HFFc6 (cell line): ENCODE data around the gene SCGB1C2. TPM values are rescaled to one million over a fixed set of nuclear protein-coding genes. Genes with fewer than 3 reads are reported as not detected.
"Not testable (repeated sequence)": the region's sequence is repeated elsewhere in the genome, so short reads cannot be mapped to it uniquely, and the experiment has no call there.

ENCODE experiments used
- DNase-seq: peaks from one replicate; pipeline ENCODE4 v3.0.0-alpha.2; 2018
- H3K27ac Mint-ChIP-seq: 2 replicates; pipeline ENCODE4 v1.8.0; 2020; ENCODE audit warnings: mild to moderate bottlenecking, mixed read lengths
- H3K27me3 Mint-ChIP-seq: 2 replicates; pipeline ENCODE4 v1.8.0; 2021; ENCODE audit warnings: mild to moderate bottlenecking, moderate library complexity, mixed read lengths; ENCODE audit not compliant: insufficient read depth
- H3K36me3 Mint-ChIP-seq: 2 replicates; pipeline ENCODE4 v1.8.0; 2021; ENCODE audit warnings: low read depth, mixed read lengths
- H3K4me1 Mint-ChIP-seq: 2 replicates; pipeline ENCODE4 v1.8.0; 2020; ENCODE audit warnings: low read depth, mixed read lengths
- H3K4me3 Mint-ChIP-seq: 2 replicates; pipeline ENCODE4 v1.8.0; 2020; ENCODE audit warnings: mild to moderate bottlenecking, moderate library complexity, mixed read lengths
- H3K9me3 Mint-ChIP-seq: 2 replicates; pipeline ENCODE4 v1.8.0; 2020; ENCODE audit warnings: mild to moderate bottlenecking, mixed read lengths
- total RNA-seq, 6 experiments: library from RNA; stranded (reverse); fragmentation: NEBNext Ultra II Directional; extraction: Animal tissue kit (Norgen Biotek cat#: 25700); gene quantifications; 2 replicates in 1 of 6; 3 replicates in 5 of 6; pipeline ENCODE4 v1.2.3, GENCODE V29; 2021
- TF ChIP-seq, protein P1 (sequence below): fragments of 200-600 bp; sonication (generic); IDR thresholded peaks from 2 replicates; pipeline ENCODE4 v1.5.0; 2021; ENCODE audit warnings: antibody characterized with exemption, mild to moderate bottlenecking

SCGB1C2 gene
- total RNA-seq, 6 experiments from 2014 or later, result not detected

DNA sequence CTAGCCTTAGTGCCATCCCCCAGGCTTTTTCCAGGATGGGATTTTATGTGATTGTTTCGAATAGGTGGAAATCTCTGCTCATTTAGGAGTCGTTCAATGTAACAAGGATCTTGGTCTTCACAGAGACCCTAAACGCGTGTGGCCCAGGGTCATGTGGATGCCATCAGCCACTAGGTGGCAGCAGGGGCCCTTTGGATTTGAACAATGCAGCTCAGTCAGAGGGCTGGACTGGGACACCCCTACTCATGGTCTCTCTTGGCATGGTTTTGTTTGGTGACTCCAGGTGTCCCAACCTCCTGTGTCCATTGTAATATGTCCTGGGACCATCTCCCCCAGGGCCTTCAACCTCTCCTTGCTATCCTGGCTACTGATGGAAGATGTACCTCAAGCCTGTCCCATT is 838 bp upstream of the SCGB1C2 start:
- not testable (repeated sequence) for H3K36me3 Mint-ChIP-seq, H3K9me3 Mint-ChIP-seq, H3K4me3 Mint-ChIP-seq, H3K27me3 Mint-ChIP-seq, H3K4me1 Mint-ChIP-seq, H3K27ac Mint-ChIP-seq
- peak; percentile 20 for DNase-seq
- TF ChIP-seq, protein P1, sequence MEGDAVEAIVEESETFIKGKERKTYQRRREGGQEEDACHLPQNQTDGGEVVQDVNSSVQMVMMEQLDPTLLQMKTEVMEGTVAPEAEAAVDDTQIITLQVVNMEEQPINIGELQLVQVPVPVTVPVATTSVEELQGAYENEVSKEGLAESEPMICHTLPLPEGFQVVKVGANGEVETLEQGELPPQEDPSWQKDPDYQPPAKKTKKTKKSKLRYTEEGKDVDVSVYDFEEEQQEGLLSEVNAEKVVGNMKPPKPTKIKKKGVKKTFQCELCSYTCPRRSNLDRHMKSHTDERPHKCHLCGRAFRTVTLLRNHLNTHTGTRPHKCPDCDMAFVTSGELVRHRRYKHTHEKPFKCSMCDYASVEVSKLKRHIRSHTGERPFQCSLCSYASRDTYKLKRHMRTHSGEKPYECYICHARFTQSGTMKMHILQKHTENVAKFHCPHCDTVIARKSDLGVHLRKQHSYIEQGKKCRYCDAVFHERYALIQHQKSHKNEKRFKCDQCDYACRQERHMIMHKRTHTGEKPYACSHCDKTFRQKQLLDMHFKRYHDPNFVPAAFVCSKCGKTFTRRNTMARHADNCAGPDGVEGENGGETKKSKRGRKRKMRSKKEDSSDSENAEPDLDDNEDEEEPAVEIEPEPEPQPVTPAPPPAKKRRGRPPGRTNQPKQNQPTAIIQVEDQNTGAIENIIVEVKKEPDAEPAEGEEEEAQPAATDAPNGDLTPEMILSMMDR, result peak; percentile 68

DNA sequence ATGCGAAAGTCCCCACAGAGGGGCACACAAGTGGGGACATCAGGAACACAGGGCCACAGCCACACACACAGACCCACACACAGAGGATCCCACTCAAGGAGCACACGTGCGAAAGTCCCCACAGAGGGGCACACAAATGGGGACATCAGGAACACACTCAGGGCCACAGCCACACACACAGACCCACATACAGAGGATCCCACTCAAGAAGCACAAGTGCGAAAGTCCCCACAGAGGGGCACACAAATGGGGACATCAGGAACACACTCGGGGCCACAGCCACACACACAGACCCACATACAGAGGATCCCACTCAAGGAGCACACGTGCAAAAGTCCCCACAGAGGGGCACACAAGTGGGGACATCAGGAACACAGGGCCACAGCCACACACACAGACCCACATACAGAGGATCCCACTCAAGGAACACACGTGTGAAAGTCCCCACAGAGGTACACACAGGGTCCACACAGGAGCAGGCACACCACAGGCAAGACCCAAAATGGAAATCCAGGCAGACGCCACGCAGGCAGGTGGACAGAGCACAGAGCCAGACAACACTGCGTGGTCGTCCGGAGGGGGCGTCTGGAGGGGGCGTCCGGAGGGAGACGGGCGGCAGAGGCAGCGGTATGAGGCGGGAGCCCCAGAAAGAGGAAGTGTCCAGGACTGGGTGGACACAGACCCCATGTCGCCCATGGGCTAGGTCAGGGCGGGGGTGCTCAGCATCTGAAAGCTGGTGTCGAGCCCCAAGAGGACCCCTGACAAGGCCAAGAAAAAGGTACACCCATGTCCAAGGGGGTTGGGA is 2.2 kb downstream of the SCGB1C2 start:
- DNase-seq, H3K4me1 Mint-ChIP-seq, H3K27ac Mint-ChIP-seq, H3K9me3 Mint-ChIP-seq, H3K36me3 Mint-ChIP-seq, H3K4me3 Mint-ChIP-seq, H3K27me3 Mint-ChIP-seq: not testable (repeated sequence)

DNA sequence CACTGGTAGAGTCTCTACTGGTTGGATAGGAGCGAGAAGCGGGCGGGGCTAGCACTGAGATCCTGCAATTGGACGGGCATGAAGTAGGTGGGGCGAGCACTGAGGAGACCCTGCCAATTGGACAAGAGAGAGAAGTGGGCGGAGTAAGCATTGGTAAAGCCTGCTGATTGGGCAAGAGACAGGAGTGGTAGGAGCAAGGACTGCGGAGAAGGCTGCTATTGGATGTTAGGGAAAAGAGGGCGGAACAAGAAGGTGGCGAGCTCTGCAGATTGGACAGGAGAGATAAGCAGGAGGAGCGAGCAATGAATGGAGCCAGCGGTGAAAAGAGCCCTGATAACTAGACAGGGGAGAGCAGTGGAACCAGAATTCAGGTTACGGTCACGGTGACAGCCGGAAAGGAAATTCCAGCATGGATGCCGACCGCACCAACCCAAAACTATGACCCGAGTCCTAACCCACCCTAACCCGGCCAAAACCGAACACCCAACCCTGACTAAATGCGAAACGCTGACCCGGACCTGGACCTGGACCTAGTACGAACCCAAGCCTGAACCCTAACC is 4.8 kb downstream of the SCGB1C2 start:
- TF ChIP-seq, protein P1, result no peak
- Mint-ChIP-seq H3K27me3 (peaks cover 8% of the 10 kb centered on the region; the same call in 1 of the 2 replicates), H3K36me3 (no peaks in the 10 kb centered on the region), H3K4me1 (no peaks in the 10 kb centered on the region), H3K9me3 (no peaks in the 10 kb centered on the region), H3K27ac (no peak overlapping the region), H3K4me3 (no peak overlapping the region)
- DNase-seq, result peak; percentile 40

DNA sequence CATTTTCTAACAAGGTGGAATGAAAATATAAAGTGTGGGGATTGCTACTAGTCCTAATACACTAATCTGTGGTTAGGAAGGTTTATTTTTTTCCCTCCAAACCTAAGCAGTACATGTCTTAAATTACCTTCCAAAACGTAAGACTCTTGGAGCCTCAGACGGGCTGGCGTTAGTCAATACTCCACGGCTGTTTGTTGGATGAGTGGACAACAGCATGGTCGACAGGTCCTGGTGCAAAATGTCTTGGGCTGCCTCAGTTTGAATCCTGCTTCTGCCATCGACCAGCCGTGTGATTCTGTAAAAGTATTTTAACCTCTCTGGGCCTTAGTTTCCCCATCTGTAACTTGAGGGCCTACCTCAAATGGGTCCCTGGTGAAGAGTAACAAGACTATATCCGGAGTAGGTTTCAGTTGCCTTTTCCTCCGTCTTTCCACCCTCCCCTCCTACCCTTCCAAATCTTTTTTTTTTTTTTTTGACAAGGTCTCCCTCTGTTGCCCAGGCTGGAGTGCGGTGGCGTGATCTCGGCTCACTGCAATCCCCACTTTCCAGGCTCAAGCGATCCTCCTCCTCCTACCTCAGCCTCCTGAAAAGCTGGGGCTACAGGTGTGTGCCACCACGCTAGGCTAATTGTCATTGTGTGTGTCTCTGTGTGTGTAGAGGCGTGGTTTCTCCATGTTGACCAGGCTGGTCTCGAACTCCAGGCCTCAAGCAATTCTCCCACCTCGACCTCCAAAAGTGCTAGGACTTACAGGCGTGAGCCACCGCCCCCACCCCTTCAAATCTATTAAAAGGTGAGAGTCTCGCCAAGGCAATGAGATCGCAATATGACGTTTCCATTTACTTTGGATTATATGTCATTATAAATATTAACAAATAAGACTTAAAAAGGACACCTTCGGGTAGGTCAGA is 5.8 kb downstream of the SCGB1C2 start:
- Mint-ChIP-seq H3K4me3 (no peak overlapping the region), H3K36me3 (no peaks in the 10 kb centered on the region), H3K27ac (no peak overlapping the region), H3K27me3 (peaks cover 8% of the 10 kb centered on the region; the same call in 1 of the 2 replicates), H3K4me1 (no peaks in the 10 kb centered on the region), H3K9me3 (no peaks in the 10 kb centered on the region)
- no peak for DNase-seq
- TF ChIP-seq, protein P1, result no peak

DNA sequence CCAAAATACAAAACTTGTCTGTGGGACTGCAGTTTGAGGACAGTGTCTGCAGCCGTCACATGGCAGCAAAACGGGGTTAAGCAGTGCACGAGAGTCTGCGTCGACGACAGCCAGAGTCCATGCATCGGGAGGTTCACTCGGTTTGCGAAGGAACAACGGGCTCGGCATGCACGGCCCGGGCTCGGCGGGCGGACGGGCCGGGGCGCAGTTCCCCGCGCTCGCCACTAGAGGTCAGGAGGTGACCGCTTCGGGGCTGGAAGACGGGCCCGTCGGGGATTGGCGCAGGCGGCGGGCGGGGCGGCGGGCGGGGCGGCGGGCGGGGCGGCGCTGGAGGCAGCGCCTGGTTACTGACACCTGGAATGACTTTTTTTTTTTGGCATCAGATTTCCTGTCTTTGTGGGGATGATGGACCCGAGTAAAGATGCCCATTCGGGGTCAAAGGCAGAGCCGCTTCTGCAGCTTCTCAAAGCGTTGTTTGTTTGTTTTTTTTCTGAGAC is 6.5 kb downstream of the SCGB1C2 start:
- Mint-ChIP-seq H3K4me3 (no peak overlapping the region), H3K4me1 (no peaks in the 10 kb centered on the region), H3K27ac (no peak overlapping the region), H3K36me3 (no peaks in the 10 kb centered on the region), H3K9me3 (no peaks in the 10 kb centered on the region), H3K27me3 (peaks cover 8% of the 10 kb centered on the region)
- TF ChIP-seq, protein P1, result peak; percentile 97
- peak; percentile 39 for DNase-seq
